GM21529 (cell line): ENCODE results near the gene KRTAP10-5.
"Not testable (repeated sequence)": the region's sequence is repeated elsewhere in the genome, so short reads cannot be mapped to it uniquely, and the experiment has no call there.

Experiments
- ATAC-seq: cut with Tn5 transposase; IDR thresholded peaks from one replicate; pipeline ENCODE4 v1.9.1; 2021; ENCODE audit not compliant: unreplicated experiment

KRTAP10-5 gene, protein sequence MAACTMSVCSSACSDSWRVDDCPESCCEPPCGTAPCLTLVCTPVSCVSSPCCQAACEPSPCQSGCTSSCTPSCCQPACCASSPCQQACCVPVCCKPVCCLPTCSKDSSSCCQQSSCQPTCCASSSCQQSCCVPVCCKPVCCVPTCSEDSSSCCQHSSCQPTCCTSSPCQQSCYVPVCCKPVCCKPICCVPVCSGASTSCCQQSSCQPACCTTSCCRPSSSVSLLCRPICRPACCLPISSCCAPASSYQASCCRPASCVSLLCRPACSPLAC

DNA sequence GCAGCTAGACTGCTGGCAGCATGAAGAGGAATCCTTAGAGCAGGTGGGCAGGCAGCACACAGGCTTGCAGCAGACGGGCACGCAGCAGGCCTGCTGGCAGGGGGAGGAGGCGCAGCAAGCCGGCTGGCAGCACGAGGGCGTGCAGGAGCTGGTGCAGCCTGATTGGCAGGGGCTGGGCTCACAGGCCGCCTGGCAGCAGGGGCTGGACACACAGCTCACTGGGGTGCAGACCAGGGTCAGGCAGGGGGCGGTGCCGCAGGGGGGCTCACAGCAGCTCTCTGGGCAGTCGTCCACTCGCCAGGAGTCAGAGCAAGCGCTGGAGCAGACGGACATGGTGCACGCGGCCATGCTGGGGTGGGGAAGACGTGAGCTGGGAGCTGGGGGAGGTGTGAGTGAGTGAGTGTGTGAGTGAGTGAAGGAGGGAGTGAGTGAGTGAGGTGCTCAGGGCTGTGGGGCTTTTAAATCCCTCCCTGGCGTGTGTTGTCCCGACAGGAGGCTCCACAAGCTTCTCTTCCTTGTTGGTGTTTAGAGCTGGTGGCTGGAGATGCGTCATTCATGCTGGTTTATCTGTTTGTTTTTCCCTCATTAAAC, at the start of gene KRTAP10-5:
Gene KRTAP10-5 (minus strand): TSS at position 374 of the 591 bp plus-strand sequence. CDS start 26 bp downstream, at position 348.
- not testable (repeated sequence) for ATAC-seq

DNA sequence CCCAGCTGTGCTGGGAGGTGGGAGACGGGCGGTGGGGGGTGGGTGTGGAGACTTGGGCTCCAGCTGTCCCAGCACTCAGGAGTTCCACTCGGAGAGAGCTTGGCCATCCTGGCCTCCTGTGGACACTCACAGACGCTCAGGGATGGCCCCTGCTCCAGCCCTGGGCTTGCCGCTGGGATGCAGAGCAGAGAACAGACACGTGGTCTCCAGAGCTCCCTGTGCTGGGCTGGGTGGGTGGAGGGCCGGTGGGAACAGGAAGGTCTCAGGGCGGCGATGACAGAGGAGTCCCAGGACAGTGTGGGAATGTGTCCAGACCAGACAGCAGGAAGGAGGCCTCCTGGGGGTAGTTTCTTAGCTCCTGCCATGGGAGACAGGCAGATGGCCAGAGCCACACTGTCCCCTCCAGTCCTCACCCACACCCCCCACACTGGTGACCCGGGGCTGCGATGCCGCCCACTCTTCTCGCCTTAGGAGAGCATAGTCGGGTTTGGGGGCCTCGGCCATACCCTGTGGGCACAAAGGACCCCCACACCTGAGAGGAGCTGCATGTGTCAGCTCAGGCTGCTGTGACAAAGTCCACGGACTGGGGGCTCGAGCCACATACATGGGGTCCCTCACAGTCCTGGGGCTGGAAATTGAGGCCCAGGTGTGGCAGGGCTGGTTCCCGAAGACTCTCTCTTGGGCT, 48.4 kb upstream of the KRTAP10-5 start:
- ATAC-seq, result no peak

DNA sequence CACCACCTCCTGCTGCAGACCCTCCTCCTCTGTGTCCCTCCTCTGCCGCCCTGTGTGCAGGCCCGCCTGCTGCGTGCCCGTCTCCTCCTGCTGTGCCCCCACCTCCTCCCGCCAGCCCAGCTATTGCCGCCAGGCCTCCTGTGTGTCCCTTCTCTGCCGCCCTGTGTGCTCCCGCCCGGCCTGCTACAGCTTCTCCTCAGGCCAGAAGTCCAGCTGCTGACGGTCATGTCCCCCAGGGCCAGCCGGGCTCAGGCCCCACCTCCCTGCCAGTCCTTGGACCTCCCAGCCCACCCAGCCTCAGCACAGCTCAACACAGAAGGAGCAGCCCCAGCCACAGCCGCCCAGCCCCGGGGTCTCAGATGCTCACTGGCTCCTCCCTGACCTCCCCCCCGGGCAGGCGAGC, 47.4 kb upstream of the KRTAP10-5 start:
- ATAC-seq, result not testable (repeated sequence)

DNA sequence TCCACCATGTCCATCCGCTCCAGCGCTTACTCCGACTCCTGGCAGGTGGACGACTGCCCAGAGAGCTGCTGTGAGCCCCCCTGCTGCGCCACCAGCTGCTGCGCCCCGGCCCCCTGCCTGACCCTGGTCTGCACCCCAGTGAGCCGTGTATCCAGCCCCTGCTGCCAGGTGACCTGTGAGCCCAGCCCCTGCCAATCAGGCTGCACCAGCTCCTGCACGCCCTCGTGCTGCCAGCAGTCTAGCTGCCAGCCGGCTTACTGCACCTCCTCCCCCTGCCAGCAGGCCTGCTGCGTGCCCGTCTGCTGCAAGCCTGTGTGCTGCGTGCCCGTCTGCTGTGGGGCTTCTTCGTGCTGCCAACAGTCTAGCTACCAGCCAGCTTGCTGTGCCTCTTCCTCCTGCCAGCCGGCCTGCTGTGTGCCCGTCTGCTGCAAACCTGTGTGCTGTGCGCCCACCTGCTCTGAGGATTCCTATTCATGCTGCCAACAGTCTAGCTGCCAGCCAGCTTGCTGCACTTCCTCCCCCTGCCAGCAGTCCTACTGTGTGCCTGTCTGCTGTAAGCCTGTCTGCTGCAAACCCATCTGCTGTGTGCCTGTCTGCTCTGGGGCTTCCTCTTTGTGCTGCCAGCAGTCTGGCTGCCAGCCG, 46.9 kb upstream of the KRTAP10-5 start:
- ATAC-seq, result not testable (repeated sequence)

DNA sequence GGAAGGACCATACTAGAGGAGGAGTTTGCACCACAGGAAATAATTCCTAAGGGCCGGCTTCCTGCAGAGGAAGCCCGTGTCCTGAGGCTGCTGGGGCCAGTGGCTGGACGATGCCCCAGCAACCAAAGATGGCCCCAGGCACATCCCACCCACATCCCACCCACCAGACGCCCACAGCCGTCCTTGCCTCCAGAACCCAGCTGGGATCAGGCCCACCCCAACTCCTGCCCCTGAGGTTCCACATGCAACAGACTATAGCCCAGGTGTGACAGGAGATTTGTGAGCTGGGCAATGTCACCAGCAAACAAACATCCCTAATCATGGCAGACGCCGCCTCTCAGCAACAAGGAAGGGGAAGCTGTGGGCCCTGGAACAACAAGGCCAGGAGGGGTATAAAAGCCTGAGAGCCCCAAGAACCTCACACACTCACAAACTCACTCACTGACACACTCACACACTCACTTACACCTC, 46.3 kb upstream of the KRTAP10-5 start, which contains the start of gene KRTAP10-9:
Gene KRTAP10-9 (plus strand): TSS at position 421 of the 471 bp plus-strand sequence. CDS start 79 bp downstream, outside the sequence.
- no peak for ATAC-seq

DNA sequence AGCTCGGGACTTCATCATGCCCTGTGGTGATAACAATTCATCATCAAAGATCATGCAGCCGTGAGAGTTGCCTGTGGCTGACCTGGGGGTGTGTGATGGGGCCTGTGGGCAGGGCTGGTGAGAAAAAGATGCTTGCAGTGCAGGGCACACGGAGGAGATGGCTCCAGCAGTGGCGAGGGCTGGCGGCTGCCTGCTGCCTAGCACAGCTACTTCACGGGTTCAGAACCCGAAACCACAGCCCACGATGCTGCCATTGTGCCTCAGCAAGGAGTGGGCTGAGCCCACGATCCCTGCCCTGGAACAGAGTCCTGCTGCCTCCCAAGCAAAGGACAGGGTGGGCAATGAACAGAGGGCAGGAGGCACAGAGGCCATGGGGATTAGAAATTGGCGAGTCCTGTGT, 45.9 kb upstream of the KRTAP10-5 start:
- ATAC-seq, result no peak

DNA sequence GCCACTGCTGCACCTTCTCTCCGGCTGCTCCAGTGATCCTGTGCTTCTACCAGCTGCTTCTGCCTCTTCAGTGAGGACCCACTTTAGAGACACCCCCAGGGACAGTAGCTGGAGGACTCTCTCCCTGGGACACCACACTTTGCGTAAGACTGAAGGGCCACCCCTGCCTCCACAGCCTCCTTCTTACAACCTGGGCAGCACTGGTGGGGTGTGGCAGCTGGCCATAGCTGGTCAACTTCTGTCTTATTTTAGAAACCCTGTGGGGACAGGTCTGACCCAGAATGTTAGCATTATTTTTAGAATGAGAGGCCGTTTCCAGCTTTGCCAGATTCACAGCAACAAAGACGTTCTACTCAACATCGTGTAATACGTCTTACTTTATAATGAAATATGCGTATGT, 45.4 kb upstream of the KRTAP10-5 start:
- no peak for ATAC-seq

DNA sequence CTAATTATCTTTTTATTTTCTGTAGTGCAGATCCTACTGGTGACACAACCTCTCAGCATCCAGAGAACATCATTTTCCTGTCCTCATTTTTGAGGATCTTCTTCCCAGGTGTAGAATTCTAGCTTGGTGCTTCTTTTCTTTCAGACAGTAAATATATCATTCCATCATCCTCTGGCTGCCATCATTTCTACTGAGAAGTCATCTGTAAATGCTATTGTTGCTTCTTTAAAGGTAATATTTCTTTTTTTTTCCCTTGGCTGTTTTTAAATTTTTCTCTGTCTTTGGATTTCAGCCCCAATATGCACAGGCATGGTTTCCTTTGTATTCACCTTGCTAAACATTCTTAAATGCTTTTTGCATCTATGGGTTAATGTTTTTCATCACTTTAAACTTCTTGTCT, 43.2 kb upstream of the KRTAP10-5 start:
- ATAC-seq, result no peak

DNA sequence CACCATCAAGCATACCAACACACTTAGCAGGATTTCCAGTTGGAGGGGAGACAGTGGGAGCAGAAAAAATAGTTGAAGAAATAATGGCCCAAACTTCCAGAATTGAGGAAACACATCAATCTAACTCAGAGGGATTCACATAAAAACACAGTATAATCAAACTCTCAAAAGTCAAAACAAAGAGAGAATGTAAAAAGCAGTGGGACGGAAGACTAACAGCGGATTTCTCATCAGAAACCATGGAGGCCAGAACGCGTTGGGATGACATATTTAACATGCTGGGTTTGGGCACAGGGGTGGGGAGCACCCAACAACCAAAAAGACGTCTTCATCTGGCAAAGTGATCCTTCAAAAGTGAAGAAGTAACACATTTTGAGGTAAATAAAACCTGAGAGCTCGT, 39.5 kb upstream of the KRTAP10-5 start:
- no peak for ATAC-seq

DNA sequence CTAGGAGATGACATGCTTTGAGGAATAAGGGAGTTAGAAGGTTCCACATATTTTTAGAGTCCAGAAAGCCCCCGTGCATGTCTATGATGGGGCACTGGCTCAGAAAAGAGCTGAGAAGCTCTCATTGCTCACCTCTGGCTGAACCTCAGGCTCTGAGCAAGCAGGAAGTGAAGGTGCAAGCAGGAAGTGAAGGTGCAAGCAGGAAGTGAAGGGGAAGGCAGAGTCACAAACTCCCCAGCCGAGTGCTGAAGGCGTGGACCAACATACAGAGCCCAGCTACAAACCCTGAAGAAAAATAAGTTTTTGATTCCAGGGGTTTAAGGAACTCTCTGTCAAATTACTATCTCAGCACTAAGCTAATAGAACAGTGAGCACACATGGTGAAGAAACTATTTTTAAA, 38.5 kb upstream of the KRTAP10-5 start:
- ATAC-seq, result no peak

DNA sequence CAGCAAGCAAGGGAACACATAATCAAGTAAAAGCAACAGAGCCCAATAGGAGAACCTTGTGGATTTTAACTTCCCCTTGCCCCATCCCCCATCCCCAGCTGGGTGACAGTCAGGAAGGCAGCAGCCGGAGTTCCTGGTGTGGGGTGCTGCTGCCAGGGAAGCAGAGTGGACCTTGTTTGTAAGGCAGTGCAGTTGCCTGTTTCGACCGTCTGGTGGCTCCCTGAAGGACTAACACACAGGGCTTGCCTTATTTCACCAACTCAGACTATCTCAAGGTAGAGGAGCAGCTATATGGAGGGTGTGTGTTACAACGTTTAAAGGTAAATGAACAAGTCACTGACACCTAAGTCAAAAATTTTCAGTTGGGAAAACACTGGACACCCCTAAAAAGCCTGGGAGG, 38.1 kb upstream of the KRTAP10-5 start:
- no peak for ATAC-seq

DNA sequence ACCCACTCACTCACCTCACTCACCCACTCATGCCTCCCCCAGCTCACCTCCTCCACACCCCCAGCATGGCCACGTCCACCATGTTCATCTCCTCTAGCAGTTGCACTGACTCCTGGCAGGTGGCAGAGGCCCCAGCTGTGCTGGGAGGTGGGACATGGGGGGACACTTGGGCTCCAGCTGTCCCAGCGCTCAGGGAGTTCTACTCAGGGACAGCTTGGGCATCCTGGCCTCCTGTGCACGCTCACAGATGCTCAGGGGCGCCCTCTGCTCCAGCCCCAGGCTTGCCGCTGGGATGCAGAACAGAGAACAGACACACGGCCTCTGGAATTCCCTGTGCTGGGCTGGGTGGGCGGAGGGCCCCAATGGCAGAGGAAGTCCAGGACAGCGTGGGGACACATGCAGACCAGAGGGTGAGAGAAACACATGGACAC, 36.7 kb upstream of the KRTAP10-5 start:
- ATAC-seq, result no peak

DNA sequence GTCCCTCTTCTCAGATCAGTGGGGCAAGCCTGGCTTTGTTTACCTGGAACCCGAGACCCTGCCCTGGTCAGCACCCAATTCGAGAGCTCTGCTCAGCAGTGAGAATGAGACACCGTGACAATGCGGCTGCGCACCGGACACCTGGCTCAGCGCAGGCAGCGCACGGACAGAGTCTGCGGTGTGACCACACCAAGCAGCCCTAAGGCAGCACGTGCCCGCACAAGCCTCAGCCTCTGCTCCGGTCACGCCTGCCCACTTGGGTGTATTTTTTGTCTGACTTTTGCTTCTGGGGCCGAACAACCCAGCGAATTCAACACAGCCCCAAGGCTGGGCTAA, 36.2 kb upstream of the KRTAP10-5 start:
- ATAC-seq, result no peak

DNA sequence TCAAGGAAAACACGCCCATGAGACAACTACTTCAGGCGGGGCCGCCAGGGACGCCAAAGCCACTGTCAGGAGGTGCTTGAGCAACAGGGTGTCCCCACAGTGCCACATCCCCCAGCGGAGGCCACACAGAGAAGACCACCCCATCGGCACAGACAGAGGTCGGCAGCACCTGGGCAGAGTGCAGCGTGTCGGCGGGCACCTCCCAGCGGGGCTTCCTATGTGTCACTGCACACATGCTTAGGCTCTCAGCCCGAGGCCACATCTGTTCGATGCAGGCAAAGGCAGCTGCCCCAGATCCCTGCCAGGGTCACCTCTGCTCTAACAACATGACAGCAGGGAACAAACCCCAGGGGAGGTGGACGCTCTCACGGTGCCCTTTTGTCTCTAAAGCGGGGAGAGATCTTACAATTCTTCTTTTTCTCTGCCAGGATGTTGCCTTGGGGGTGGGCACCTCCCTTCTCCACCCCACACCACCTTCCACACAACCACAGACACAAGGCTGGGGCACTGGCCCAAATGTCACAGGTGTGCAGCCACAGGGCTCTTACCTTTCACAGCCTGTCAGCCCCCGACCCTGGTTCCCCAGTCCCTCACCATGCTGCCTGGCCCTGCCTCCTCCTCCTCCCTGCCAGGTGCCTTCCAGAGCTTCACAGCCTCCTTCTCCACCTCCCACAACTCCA, 35.6 kb upstream of the KRTAP10-5 start:
- no peak for ATAC-seq

DNA sequence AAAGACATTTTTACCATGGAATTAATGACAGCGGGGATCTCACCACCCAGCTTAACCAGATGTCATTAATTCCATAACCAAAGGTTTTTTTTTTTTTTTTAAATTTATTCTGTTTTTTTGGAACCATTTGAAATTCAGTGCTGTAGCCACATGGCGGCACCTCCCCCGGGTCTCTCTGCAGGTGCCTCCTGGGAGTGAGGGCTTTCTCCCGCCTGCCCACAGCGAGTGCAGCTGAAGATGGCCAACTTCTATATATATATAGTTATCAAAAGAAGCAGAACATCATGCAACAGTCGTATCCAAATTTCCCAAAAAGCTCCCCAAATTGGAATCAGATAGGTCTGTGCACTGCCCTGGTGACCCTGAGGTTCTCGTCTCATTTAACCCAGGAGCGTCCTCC, 35.1 kb upstream of the KRTAP10-5 start:
- ATAC-seq, result no peak

DNA sequence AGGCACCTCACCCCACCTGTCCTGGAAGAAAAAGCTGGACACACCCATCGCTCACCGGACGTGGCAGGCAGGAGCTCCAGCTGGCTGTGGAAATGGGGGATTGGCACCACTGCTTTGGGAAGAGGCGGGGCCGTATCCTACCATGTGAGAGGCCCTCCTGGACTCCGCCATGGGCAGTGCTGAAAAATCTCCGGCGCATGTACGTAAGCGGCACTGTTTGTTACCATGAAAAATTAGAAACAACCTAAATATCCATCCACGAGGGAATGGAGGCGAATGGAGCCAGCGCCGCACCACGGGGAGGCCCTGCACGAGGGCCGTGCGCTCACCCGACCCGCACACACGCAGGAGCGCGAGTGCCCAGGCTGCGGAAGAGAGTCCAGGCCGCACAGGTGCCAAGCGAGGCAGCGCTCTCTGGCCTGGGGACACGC, 34.6 kb upstream of the KRTAP10-5 start:
- ATAC-seq, result no peak

DNA sequence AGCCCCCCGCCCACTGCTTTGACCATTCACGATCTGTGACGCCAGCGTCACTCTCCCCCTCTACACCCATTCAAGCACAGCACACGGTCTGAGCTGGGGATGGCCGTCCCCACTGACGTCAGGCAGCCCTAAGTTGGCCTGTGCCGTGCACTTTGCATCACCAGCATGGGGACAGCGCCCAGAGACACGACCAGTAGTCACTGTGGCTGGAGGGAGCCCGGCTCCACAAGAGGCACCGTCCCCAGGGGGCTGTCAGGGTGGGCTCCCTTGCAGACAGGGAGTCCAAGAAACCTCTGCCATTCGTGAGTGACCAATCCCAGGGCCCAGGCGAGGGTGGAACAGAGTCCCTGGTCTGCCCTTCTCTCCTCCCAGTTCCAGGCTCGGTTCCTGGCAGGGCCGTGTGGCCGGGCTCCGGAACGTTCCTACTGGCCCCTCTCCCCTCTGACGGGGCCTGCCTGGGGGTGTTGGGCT, 33.8 kb upstream of the KRTAP10-5 start:
- ATAC-seq, result no peak

DNA sequence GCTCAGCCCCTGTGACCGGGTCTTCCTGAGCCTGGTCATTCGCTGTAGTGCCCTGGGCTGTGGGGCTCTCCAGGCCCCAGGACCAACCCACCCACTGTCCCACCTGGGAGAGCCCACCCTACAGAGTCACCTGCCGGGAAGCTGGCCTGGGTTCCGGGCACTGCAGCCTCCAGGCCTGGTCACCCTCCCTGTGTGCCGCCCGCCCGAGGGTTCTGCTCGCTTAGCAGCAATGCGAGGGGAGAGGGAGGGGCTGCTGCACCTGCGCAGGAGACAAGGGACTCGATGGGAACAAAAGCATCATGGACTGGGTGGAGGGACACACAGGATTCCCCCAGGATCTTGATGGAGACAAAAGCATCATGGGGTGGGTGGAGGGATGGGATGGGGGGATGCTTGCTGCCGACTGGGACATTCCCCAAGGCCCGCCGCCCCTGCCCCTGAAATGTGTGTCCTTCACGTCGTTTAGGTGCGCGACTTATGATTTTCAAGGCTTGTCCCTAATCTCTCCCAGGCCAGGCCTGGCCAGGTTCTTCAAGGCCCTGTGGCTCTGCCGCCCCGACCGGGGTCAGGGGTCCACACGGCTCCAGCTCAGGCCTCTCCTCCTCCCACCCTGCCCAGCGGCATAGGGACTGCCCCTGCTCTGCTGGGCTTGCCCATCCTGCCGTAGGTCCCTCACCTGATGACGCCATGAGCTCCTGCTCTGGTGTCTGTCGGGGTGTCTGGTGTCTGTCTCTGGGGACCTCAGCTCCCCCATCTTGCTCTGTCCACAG, 33.2 kb upstream of the KRTAP10-5 start:
- ATAC-seq, result no peak

DNA sequence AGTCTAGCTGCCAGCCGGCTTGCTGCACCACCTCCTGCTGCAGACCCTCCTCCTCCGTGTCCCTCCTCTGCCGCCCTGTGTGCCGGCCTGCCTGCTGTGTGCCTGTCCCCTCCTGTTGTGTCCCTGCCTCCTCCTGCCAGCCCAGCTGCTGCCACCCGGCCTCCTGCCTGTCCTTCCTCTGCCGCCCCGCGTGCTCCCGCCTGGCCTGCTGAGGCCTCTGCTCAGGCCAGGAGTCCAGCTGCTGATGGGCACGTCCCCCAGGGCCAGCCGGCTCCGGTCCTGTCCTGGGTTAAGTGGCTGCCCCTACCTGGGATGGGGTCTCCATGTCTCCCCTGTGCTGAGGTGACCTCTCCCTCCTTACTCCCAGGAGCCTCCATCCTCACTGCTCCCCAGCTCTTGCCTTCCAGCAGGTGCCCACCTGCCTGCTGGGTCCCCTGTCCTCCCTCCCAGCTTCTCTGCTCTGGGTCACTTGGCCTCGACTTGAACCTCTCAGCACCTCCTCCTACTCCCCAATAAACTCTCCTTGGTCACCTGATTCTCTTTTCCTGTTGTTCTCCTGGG, 32.3 kb upstream of the KRTAP10-5 start:
- ATAC-seq, result no peak

DNA sequence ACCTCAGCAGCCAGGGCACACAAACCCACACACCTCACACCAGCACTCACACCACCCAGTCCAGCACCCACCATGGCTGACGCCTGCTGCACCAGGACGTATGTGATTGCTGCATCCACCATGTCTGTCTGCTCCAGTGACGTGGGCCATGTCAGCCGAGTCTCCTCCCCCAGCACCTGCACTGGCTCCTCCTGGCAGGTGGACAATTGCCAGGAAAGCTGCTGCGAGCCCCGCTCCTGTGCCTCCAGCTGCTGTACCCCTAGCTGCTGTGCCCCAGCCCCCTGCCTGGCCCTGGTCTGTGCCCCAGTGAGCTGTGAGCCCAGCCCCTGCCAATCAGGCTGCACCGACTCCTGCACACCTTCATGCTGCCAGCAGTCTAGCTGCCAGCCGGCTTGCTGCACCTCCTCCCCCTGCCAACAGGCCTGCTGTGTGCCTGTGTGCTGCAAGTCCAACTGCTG, 31.7 kb upstream of the KRTAP10-5 start, which contains the start of gene KRTAP10-8:
Gene KRTAP10-8 (plus strand): TSS at position 51 of the 458 bp plus-strand sequence. CDS start 22 bp downstream, at position 73.
- no peak for ATAC-seq
